Psoas muscle (tissue), 8 donors: ENCODE measurements around the gene TMEM221. TPM values are rescaled to one million over a fixed set of nuclear protein-coding genes. Genes with fewer than 3 reads are reported as not detected.
"Not testable (repeated sequence)": the region's sequence is repeated elsewhere in the genome, so short reads cannot be mapped to it uniquely, and the experiment has no call there.

Source experiments
- ATAC-seq, 4 donors: fragments of 200-7000 bp; cut with Tn5 transposase; one replicate each; pipeline ENCODE4 v1.9.1; 2020; ENCODE audit warnings: moderate library complexity in 3 of 4, mild to moderate bottlenecking in 2 of 4
- DNase-seq, 2 donors: peaks; one replicate each; pipeline ENCODE4 v3.0.0-alpha.2; 2020
- H3K27ac ChIP-seq: fragments of 200-600 bp; one replicate; pipeline ENCODE4 v1.8.0; 2022
- H3K27me3 ChIP-seq, 3 donors: fragments of 200-600 bp in 1 of 3; one replicate each; pipeline versions ENCODE4 v1.6.1 to v1.8.0; 2013 to 2022; ENCODE audit warnings: low read length in 2 of 3, mild to moderate bottlenecking in 2 of 3, moderate library complexity in 1 of 3; ENCODE audit not compliant: insufficient read depth in 3 of 3
- H3K36me3 ChIP-seq, 2 donors: fragments of 200-600 bp in 1 of 2; one replicate each; pipeline versions ENCODE4 v1.6.1 to v1.8.0; 2013 to 2022; ENCODE audit warnings: low read depth in 1 of 2, mild to moderate bottlenecking in 1 of 2, moderate library complexity in 1 of 2; ENCODE audit not compliant: insufficient read depth in 1 of 2
- H3K4me1 ChIP-seq: fragments of 200-600 bp; one replicate; pipeline ENCODE4 v1.8.0; 2022
- H3K4me3 ChIP-seq: fragments of 200-600 bp; one replicate; pipeline ENCODE4 v1.8.0; 2022; ENCODE audit warnings: mild to moderate bottlenecking
- H3K9me3 ChIP-seq: fragments of 200-600 bp; one replicate; pipeline ENCODE4 v1.8.0; 2022
- CTCF ChIP-seq: fragments of 200-600 bp; IDR thresholded peaks from one replicate; pipeline ENCODE4 v1.8.0; 2022; ENCODE audit warnings: antibody characterized with exemption
- WGBS, 3 donors: extraction: QIAGEN DNeasy Blood & Tissue Kit; methylation state at CpG; one replicate each; pipeline versions ENCODE4 v1.1.6 to v1.1.7; 2013; 5-methylcytosine and 5-hydroxymethylcytosine counted together
- intact Hi-C, 2 donors: fragments of 100-400 bp; cut with DNase I; formaldehyde crosslinking; loops; one replicate each; pipeline versions ENCODE4 v1.11.0 to v1.14.2; 2022
- polyA plus RNA-seq, 3 donors: library from polyadenylated mRNA; stranded (reverse); fragments of 200-250 nt; gene quantifications; one replicate each; pipeline ENCODE4 v1.2.3, GENCODE V29; 2013
- total RNA-seq, 4 donors: library from RNA; stranded (reverse); fragmentation: NEBNext Ultra II Directional in 2 of 4; extraction: Animal tissue kit (Norgen Biotek cat#: 25700) in 2 of 4; gene quantifications; one replicate each; pipeline versions ENCODE4 v1.2.1 to v1.2.4, GENCODE V29; 2021 to 2023
- donor health status: healthy with polysubstance abuse.
- donor health status: DM: no; HTN: no; CAD: no; lungs with moderate emphysema.
- donor health status: Bipolar disorder and iron deficiency.
- donor health status: healthy.
- donor health status: DM: yes; HTN: yes; CAD: no.
- donor health status: DM: no; HTN: no; CAD: no.
- donor health status: DM: no; HTN: no; CAD: no.
- donor health status: DM: yes; HTN: yes; CAD: no.

Gene TMEM221
- total and polyA plus RNA-seq, 7 donors = 0.04 to 0.39 (median 0.25) TPM; not detected in 4

- WGBS, 3 donors = 85 to 91% (median 87%) methylated on average over 3 of the region's 3 CpGs
- no peak for ATAC-seq
- DNase-seq = no peak
- no peaks in the 10 kb centered on the region for H3K9me3 ChIP-seq
- H3K4me1 ChIP-seq = peaks cover 9% of the 10 kb centered on the region
- intact Hi-C loops = no loop called here
- no peaks in the 10 kb centered on the region for H3K27me3 ChIP-seq
- no peak overlapping the region for H3K4me3 ChIP-seq
- peaks cover 0 to 27% of the 10 kb centered on the region in 2 donors for H3K36me3 ChIP-seq
- H3K27ac ChIP-seq = no peak overlapping the region
- TF ChIP-seq CTCF = no peak
Observed at GRCh38 chr19:17482877-17483604, 34.6 kb upstream of the TMEM221 start.

DNA sequence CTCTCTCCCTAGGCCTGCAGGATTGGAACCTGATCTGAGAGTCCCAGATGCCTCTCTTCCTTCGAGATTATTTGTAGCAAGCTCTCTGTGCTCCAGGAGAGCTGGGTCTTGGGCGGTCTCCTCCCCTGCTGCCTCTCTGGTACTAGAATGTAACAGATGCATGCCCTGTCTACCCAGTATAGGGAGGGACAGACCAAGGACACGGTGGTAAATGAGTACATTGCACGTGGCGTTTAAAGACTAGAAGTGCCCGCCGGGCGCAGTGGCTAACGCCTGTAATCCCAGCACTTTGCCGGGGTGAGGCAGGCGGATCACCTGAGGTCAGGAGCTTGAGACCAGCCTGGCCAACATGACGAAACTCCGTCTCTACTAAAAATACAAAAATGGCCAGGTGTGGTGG lies 33.5 kb upstream of the TMEM221 start:
- Histone ChIP-seq H3K4me1 (peaks cover 9% of the 10 kb centered on the region), H3K27ac (no peak overlapping the region), H3K9me3 (no peaks in the 10 kb centered on the region), H3K4me3 (no peak overlapping the region), H3K36me3 (peaks cover 0 to 21% of the 10 kb centered on the region in 2 donors), H3K27me3 (no peaks in the 10 kb centered on the region)
- no peak for TF ChIP-seq CTCF
- no peak for DNase-seq
- WGBS, 3 donors = 67 to 80% (median 72%) methylated on average over 13 of the region's 13 CpGs
- peak; percentile 18 to 53 (median 31) for ATAC-seq
- intact Hi-C loops = no loop called here

GRCh38 chr19:17479325-17479791 lies 30.9 kb upstream of the TMEM221 start:
- DNase-seq (no peak), ATAC-seq (no peak)
- no peak overlapping the region for H3K4me3 ChIP-seq
- no peaks in the 10 kb centered on the region for H3K27me3 ChIP-seq
- no peaks in the 10 kb centered on the region for H3K9me3 ChIP-seq
- intact Hi-C loops = no loop called here
- H3K27ac ChIP-seq = no peak overlapping the region
- H3K4me1 ChIP-seq = peaks cover 18% of the 10 kb centered on the region
- 64 to 78% (median 72%) methylated on average over 6 of the region's 6 CpGs for WGBS, 3 donors
- H3K36me3 ChIP-seq = peaks cover 0 to 8% of the 10 kb centered on the region in 2 donors
- TF ChIP-seq CTCF = no peak

DNA sequence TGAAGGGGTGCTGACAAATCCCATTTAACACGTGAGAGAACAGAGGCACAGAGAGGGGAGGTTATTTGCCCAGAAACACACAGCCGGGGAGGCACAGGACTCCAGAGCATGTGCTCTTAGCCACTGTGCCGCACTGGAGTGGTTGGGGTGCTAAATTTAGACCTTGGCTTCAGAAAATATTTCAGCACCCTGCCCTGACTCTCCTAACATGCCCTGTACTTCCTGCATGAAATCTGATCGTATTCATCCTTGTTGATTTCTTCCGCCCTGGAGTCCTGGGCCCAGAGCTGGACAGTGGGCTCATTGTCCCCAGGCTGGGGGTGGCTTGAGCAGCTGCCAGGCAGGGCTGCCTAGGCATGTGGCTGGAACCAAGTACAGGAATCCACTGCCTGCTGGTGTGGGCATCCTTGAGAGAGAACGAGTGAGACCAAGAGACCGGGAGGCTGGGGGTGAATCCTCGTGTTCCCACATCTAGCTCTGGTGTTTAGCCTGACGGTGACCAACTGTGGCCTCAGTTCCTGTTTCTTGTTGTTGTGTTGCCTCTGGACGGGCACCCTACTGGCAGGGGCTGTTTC lies 27.2 kb upstream of the TMEM221 start:
- DNase-seq (peak; percentile 65 to 87), ATAC-seq (peak; percentile 89 to 91 (median 89))
- Histone ChIP-seq H3K9me3 (no peaks in the 10 kb centered on the region), H3K4me1 (peaks cover 22% of the 10 kb centered on the region), H3K36me3 (peaks cover 0 to 4% of the 10 kb centered on the region in 2 donors), H3K4me3 (peak overlapping the region; percentile 40), H3K27ac (peak overlapping the region; percentile 93), H3K27me3 (no peaks in the 10 kb centered on the region)
- intact Hi-C loops = no loop called here
- no peak for TF ChIP-seq CTCF
- 16 to 23% (median 19%) methylated on average over 10 of the region's 10 CpGs for WGBS, 3 donors

GRCh38 chr19:17475011-17475540 lies 26.6 kb upstream of the TMEM221 start:
- 73 to 77% (median 75%) methylated on average over 6 of the region's 6 CpGs for WGBS, 3 donors
- Histone ChIP-seq H3K27ac (peak overlapping the region; percentile 93), H3K4me1 (peaks cover 22% of the 10 kb centered on the region)
- H3K4me3 ChIP-seq, ATAC-seq, H3K36me3 ChIP-seq, intact Hi-C loops, H3K27me3 ChIP-seq, DNase-seq, H3K9me3 ChIP-seq: not testable (repeated sequence)
